HepG2 (cell line): ENCODE results near the gene KIF21B. TPM values are rescaled to one million over a fixed set of nuclear protein-coding genes. Genes with fewer than 3 reads are reported as not detected.
A peak's percentile ranks its signal among the peaks of the same experiment; 100 is the strongest.

Experiments
- ATAC-seq: fragments of 200-7000 bp; cut with Tn5 transposase; 3 replicates; pipeline ENCODE4 v1.9.1; 2020; ENCODE audit warnings: mild to moderate bottlenecking, moderate library complexity
- BruUV-seq: library from RNA; stranded (reverse); fragments of 400-500 nt; replicated peaks from 2 replicates; lab custom pipeline; 2021; lab: Mats Ljungman, UMichigan
- CTCF ChIA-PET: fragments of 300-600 bp; formaldehyde crosslinking; extraction: SDS; loops from one replicate; lab custom pipeline; 2021; ENCODE audit warnings: low total read pairs, inconsistent platforms, low intra/inter-chr PET ratio; lab: Yijun Ruan, JAX
- POLR2A ChIA-PET: fragments of 350-600 bp; sonication (Branson Sonifier 250); formaldehyde crosslinking; loops from one replicate; lab custom pipeline; 2020; ENCODE audit warnings: antibody characterized with exemption, inconsistent platforms; lab: Yijun Ruan, JAX
- DNase-seq: peaks from one replicate; pipeline ENCODE4 v3.0.0-alpha.2; 2015; ENCODE audit warnings: low spot score
- FAIRE-seq: peaks from 3 replicates; lab custom pipeline; 2011; peaks lifted over from hg19 to GRCh38; lab: Jason Lieb, UNC
- H2AFZ ChIP-seq: one replicate; pipeline ENCODE4 v1.6.1; 2011; ENCODE audit warnings: low read length, inconsistent platforms
- H3K27ac ChIP-seq: fragments of 300-600 bp; 3 replicates; pipeline ENCODE4 v1.8.0; 2011; ENCODE audit warnings: mixed run types, mild to moderate bottlenecking, mixed read lengths, low read length, inconsistent platforms; ENCODE audit not compliant: insufficient read depth; ENCODE audit errors: extremely low read length
- H3K27me3 ChIP-seq, 2 experiments: fragments of 200-600 bp in 1 of 2; 2 replicates in 1 of 2; 3 replicates in 1 of 2; pipeline versions ENCODE4 v1.6.0 to v1.8.0; 2011; ENCODE audit warnings: low read length in 2 of 2, mild to moderate bottlenecking in 2 of 2, moderate library complexity in 2 of 2, inconsistent platforms in 1 of 2; ENCODE audit not compliant: insufficient read depth in 2 of 2, control insufficient read depth in 1 of 2
- H3K36me3 ChIP-seq, 2 experiments: fragments of 200-600 bp in 1 of 2; replicated peaks in 1 of 2; 2 replicates in 1 of 2; 3 replicates in 1 of 2; pipeline versions ENCODE4 v1.5.1 to v1.8.0; 2011; ENCODE audit warnings: low read length in 2 of 2, inconsistent platforms in 1 of 2; ENCODE audit not compliant: insufficient read depth in 2 of 2, control insufficient read depth in 1 of 2
- H3K4me1 ChIP-seq: 2 replicates; pipeline ENCODE4 v1.5.1; 2012; ENCODE audit warnings: low read length, inconsistent platforms; ENCODE audit not compliant: insufficient read depth
- H3K4me2 ChIP-seq: 2 replicates; pipeline ENCODE4 v1.6.0; 2011; ENCODE audit warnings: low read depth, low read length, inconsistent platforms
- H3K4me3 ChIP-seq, 3 experiments: fragments of 200-600 bp in 1 of 3; sonication (generic), shearing (Covaris generic) in 1 of 3; replicated peaks in 1 of 3; 2 replicates each; pipeline ENCODE4 v1.5.1; 2011 to 2016; ENCODE audit warnings: low read length in 3 of 3, inconsistent platforms in 2 of 3, low read depth in 2 of 3, mild to moderate bottlenecking in 2 of 3, control low read depth in 1 of 3, mixed read lengths in 1 of 3; ENCODE audit not compliant: insufficient read depth in 1 of 3
- H3K79me2 ChIP-seq: one replicate; pipeline ENCODE4 v1.6.1; 2011; ENCODE audit warnings: low read length, inconsistent platforms; ENCODE audit not compliant: insufficient read depth
- H3K9ac ChIP-seq: 2 replicates; pipeline ENCODE4 v1.6.0; 2011; ENCODE audit warnings: mild to moderate bottlenecking, low read depth, low read length, inconsistent platforms; ENCODE audit not compliant: insufficient read depth
- H3K9me3 ChIP-seq: 2 replicates; pipeline ENCODE4 v1.5.1; 2012; ENCODE audit warnings: mild to moderate bottlenecking, low read length
- H4K20me1 ChIP-seq: 2 replicates; pipeline ENCODE4 v1.6.0; 2011; ENCODE audit warnings: inconsistent platforms, mild to moderate bottlenecking, low read length, moderate library complexity; ENCODE audit not compliant: insufficient read depth
- EEA1 ChIP-seq: sonication (generic); formaldehyde crosslinking; IDR thresholded peaks from 2 replicates; pipeline ENCODE4 v1.5.1; 2020; ENCODE audit warnings: mild to moderate bottlenecking, missing genetic modification reagents, borderline replicate concordance
- HHEX ChIP-seq: IDR thresholded peaks from 2 replicates; pipeline ENCODE4 v1.6.1; 2016; ENCODE audit warnings: control low read depth
- MIER2 ChIP-seq: IDR thresholded peaks from 2 replicates; pipeline ENCODE4 v1.6.1; 2016; ENCODE audit warnings: missing biosample characterization, missing genetic modification reagents
- SMYD3 ChIP-seq: sonication (generic); formaldehyde crosslinking; IDR thresholded peaks from 2 replicates; pipeline ENCODE4 v1.8.1; 2023; ENCODE audit warnings: mild to moderate bottlenecking, missing genetic modification reagents
- TSC22D2 ChIP-seq: sonication (generic); formaldehyde crosslinking; IDR thresholded peaks from 2 replicates; pipeline ENCODE4 v1.5.1; 2020; ENCODE audit warnings: missing genetic modification reagents, mild to moderate bottlenecking, borderline replicate concordance
- ZFYVE20 ChIP-seq: sonication (generic); formaldehyde crosslinking; IDR thresholded peaks from 2 replicates; pipeline ENCODE4 v1.8.0; 2023; ENCODE audit warnings: low read depth, mild to moderate bottlenecking, moderate library complexity, missing genetic modification reagents, borderline replicate concordance
- ZNF121 ChIP-seq: sonication (generic); formaldehyde crosslinking; IDR thresholded peaks from 2 replicates; pipeline ENCODE4 v1.5.0; 2020; ENCODE audit warnings: mild to moderate bottlenecking, missing genetic modification reagents
- WGBS: methylation state at CpG from one replicate; pipeline ENCODE4 v1.1.6; 2017; ENCODE audit warnings: low lambda C conversion rate; 5-methylcytosine and 5-hydroxymethylcytosine counted together
- in situ Hi-C: cut with HindIII; loops from 2 replicates; pipeline ENCODE4 v1.10.0; 2017; ENCODE audit warnings: low pct_unique_long_range_greater_than_20kb; ENCODE audit not compliant: extremely low pct_ligation_motif_present
- intact Hi-C: fragments of 100-400 bp; cut with micrococcal nuclease; formaldehyde crosslinking; loops from one replicate; pipeline ENCODE4 v1.10.0; 2022; ENCODE audit not compliant: unreplicated experiment
- polyA plus RNA-seq, 8 experiments: library from polyadenylated mRNA; depleted of rRNA in 3 of 8; stranded (reverse) in 7 of 8; unstranded in 1 of 8; fragments of >200 nt; fragmentation: Illumina TruSeq in 4 of 8; extraction: Trizol in 4 of 8; gene quantifications; 2 replicates each; pipeline versions ENCODE4 v1.2.1 to v1.2.3, GENCODE V29; 2011 to 2016; ENCODE audit warnings: low read depth in 4 of 8, missing spikeins in 1 of 8, mixed read lengths in 1 of 8; ENCODE audit not compliant: insufficient read depth in 1 of 8
- total RNA-seq, 5 experiments: library from RNA; depleted of rRNA; stranded (reverse); fragments of >200 nt; fragmentation: Illumina TruSeq; extraction: Trizol; gene quantifications; 2 replicates each; pipeline ENCODE4 v1.2.3, GENCODE V29; 2016; ENCODE audit warnings: low read depth in 1 of 5
- TF ChIP-seq, protein P1 (sequence below): sonication (generic); formaldehyde crosslinking; IDR thresholded peaks from 2 replicates; pipeline ENCODE4 v1.8.1; 2023; ENCODE audit warnings: missing genetic modification reagents, mild to moderate bottlenecking, borderline replicate concordance
- TF ChIP-seq, protein P2 (sequence below): sonication (generic); formaldehyde crosslinking; IDR thresholded peaks from 2 replicates; pipeline ENCODE4 v1.4.0; 2020; ENCODE audit warnings: missing genetic modification reagents
- TF ChIP-seq, protein P3 (sequence below): sonication (generic); formaldehyde crosslinking; IDR thresholded peaks from 2 replicates; pipeline ENCODE4 v1.4.0; 2020; ENCODE audit warnings: missing genetic modification reagents
- TF ChIP-seq, protein P4 (sequence below): sonication (generic); formaldehyde crosslinking; IDR thresholded peaks from 2 replicates; pipeline ENCODE4 v1.4.0; 2020; ENCODE audit warnings: missing genetic modification reagents

Gene KIF21B
- total and polyA plus RNA-seq, 2 of the 13 experiments (the other 11 are each of a cell fraction or from before 2014, with no cell fraction given) = 0.17 to 0.20 TPM

DNA sequence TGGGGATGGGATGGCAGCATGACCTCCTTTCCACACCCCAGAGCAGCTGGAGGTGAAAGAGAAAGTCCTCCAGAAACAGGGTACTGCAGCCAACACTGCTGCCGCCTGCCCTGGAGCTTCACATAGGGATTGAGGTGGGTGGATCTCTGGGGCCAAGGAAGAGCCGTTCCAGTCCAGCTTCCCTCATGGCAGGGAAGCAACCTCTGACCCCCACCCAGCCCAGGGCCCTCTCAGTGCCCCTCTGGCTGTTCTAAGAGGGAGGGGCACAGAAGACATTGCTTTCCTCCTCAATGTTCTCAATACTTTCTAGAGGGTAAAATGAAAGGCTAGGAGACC lies 5.7 kb downstream of the KIF21B start:
- no TSS peak for BruUV-seq
- DNase-seq = no peak
- no peak overlapping the region for H3K9ac ChIP-seq
- WGBS = 46% methylated on average over 2 of the region's 2 CpGs
- POLR2A ChIA-PET = no interaction called here
- TF ChIP-seq, protein P1, sequence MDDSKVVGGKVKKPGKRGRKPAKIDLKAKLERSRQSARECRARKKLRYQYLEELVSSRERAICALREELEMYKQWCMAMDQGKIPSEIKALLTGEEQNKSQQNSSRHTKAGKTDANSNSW (CRISPR knock-in tag) = no peak
- TF ChIP-seq, protein P2, sequence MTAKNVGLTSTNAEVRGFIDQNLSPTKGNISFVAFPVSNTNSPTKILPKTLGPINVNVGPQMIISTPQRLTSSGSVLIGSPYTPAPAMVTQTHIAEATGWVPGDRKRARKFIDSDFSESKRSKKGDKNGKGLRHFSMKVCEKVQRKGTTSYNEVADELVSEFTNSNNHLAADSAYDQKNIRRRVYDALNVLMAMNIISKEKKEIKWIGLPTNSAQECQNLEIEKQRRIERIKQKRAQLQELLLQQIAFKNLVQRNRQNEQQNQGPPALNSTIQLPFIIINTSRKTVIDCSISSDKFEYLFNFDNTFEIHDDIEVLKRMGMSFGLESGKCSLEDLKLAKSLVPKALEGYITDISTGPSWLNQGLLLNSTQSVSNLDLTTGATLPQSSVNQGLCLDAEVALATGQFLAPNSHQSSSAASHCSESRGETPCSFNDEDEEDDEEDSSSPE (CRISPR knock-in tag) = no peak
- TF ChIP-seq MIER2 (CRISPR knock-in tag) (no peak), EEA1 (CRISPR knock-in tag) (no peak), TSC22D2 (CRISPR knock-in tag) (no peak), ZNF121 (CRISPR knock-in tag) (no peak), ZFYVE20 (CRISPR knock-in tag) (no peak), SMYD3 (CRISPR knock-in tag) (no peak), HHEX (CRISPR knock-in tag) (no peak)
- TF ChIP-seq, protein P3, sequence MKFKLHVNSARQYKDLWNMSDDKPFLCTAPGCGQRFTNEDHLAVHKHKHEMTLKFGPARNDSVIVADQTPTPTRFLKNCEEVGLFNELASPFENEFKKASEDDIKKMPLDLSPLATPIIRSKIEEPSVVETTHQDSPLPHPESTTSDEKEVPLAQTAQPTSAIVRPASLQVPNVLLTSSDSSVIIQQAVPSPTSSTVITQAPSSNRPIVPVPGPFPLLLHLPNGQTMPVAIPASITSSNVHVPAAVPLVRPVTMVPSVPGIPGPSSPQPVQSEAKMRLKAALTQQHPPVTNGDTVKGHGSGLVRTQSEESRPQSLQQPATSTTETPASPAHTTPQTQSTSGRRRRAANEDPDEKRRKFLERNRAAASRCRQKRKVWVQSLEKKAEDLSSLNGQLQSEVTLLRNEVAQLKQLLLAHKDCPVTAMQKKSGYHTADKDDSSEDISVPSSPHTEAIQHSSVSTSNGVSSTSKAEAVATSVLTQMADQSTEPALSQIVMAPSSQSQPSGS (CRISPR knock-in tag) = no peak
- TF ChIP-seq, protein P4, sequence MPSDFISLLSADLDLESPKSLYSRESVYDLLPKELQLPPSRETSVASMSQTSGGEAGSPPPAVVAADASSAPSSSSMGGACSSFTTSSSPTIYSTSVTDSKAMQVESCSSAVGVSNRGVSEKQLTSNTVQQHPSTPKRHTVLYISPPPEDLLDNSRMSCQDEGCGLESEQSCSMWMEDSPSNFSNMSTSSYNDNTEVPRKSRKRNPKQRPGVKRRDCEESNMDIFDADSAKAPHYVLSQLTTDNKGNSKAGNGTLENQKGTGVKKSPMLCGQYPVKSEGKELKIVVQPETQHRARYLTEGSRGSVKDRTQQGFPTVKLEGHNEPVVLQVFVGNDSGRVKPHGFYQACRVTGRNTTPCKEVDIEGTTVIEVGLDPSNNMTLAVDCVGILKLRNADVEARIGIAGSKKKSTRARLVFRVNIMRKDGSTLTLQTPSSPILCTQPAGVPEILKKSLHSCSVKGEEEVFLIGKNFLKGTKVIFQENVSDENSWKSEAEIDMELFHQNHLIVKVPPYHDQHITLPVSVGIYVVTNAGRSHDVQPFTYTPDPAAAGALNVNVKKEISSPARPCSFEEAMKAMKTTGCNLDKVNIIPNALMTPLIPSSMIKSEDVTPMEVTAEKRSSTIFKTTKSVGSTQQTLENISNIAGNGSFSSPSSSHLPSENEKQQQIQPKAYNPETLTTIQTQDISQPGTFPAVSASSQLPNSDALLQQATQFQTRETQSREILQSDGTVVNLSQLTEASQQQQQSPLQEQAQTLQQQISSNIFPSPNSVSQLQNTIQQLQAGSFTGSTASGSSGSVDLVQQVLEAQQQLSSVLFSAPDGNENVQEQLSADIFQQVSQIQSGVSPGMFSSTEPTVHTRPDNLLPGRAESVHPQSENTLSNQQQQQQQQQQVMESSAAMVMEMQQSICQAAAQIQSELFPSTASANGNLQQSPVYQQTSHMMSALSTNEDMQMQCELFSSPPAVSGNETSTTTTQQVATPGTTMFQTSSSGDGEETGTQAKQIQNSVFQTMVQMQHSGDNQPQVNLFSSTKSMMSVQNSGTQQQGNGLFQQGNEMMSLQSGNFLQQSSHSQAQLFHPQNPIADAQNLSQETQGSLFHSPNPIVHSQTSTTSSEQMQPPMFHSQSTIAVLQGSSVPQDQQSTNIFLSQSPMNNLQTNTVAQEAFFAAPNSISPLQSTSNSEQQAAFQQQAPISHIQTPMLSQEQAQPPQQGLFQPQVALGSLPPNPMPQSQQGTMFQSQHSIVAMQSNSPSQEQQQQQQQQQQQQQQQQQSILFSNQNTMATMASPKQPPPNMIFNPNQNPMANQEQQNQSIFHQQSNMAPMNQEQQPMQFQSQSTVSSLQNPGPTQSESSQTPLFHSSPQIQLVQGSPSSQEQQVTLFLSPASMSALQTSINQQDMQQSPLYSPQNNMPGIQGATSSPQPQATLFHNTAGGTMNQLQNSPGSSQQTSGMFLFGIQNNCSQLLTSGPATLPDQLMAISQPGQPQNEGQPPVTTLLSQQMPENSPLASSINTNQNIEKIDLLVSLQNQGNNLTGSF (CRISPR knock-in tag) = no peak
- TF ChIP-seq, all 625 proteins: peak for 0
- H3K4me2 ChIP-seq = 0 out of 2 replicates have a peak overlapping the region, but pooled peaks have one; percentile 2
- no peaks in the 10 kb centered on the region for H3K79me2 ChIP-seq
- H3K4me3 ChIP-seq = no peak overlapping the region
- in situ Hi-C loops = no loop called here
- no peaks in the 10 kb centered on the region for H4K20me1 ChIP-seq
- peaks cover 13 to 52% of the 10 kb centered on the region in 2 experiments for H3K27me3 ChIP-seq
- no peak overlapping the region for H3K27ac ChIP-seq
- no peaks in the 10 kb centered on the region for H3K9me3 ChIP-seq
- intact Hi-C loops = no loop called here
- H3K4me1 ChIP-seq = peaks cover 47% of the 10 kb centered on the region
- FAIRE-seq (no peak), ATAC-seq (no peak)
- no peak overlapping the region for H2AFZ ChIP-seq
- CTCF ChIA-PET = no interaction called here
- no peaks in the 10 kb centered on the region for H3K36me3 ChIP-seq
